GM12878 (cell line): Measurements from ENCODE around the gene TUBA8. TPM values are rescaled to one million over a fixed set of nuclear protein-coding genes. Genes with fewer than 3 reads are reported as not detected.
A peak's percentile ranks its signal among the peaks of the same experiment; 100 is the strongest.

Source experiments
- ATAC-seq: fragments of 200-7000 bp; cut with Tn5 transposase; 3 replicates; pipeline ENCODE4 v1.9.1; 2020; ENCODE audit warnings: mild to moderate bottlenecking, moderate library complexity
- BruUV-seq: library from RNA; stranded (reverse); fragments of 400-500 nt; replicated peaks from 2 replicates; lab custom pipeline; 2021; lab: Mats Ljungman, UMichigan
- CTCF ChIA-PET: fragments of 300-600 bp; sonication (Branson Sonifier 250); formaldehyde crosslinking; extraction: SDS; loops from one replicate; lab custom pipeline; 2021; ENCODE audit warnings: inconsistent platforms; lab: Yijun Ruan, JAX
- POLR2A ChIA-PET: fragments of 350-600 bp; formaldehyde crosslinking; extraction: SDS; loops from one replicate; lab custom pipeline; 2021; ENCODE audit warnings: inconsistent platforms; lab: Charles Lee
- RAD21 ChIA-PET: fragments of 300-600 bp; sonication (Branson Sonifier 250); formaldehyde crosslinking; loops from one replicate; lab custom pipeline; 2023; ENCODE audit warnings: antibody characterized with exemption; ENCODE audit not compliant: unreplicated experiment; lab: Charles Lee
- SMC1A ChIA-PET: fragments of 300-600 bp; sonication (Branson Sonifier 250); formaldehyde crosslinking; loops from one replicate; lab custom pipeline; 2023; ENCODE audit not compliant: unreplicated experiment, uncharacterized antibody; lab: Charles Lee
- DNase-seq: peaks from one replicate; pipeline ENCODE4 v3.0.0-alpha.2; 2011; ENCODE audit warnings: low read depth, low spot score
- FAIRE-seq: peaks from 3 replicates; lab custom pipeline; 2011; peaks lifted over from hg19 to GRCh38; lab: Jason Lieb, UNC
- H2AFZ ChIP-seq: 2 replicates; pipeline ENCODE4 v1.6.0; 2011; ENCODE audit warnings: low read depth, low read length, control low read depth; ENCODE audit not compliant: control insufficient read depth
- H3K27ac ChIP-seq: 2 replicates; pipeline ENCODE4 v1.5.1; 2011; ENCODE audit warnings: control low read depth; ENCODE audit not compliant: control insufficient read depth, insufficient read depth
- H3K27me3 ChIP-seq, 2 experiments: replicated peaks in 1 of 2; 2 replicates each; pipeline versions ENCODE4 v1.6.0 to v1.6.1; 2011; ENCODE audit warnings: low read length in 1 of 2; ENCODE audit not compliant: control insufficient read depth in 2 of 2, insufficient read depth in 2 of 2
- H3K36me3 ChIP-seq, 2 experiments: 2 replicates each; pipeline ENCODE4 v1.5.1; 2011; ENCODE audit warnings: low read length in 1 of 2; ENCODE audit not compliant: control insufficient read depth in 2 of 2, insufficient read depth in 2 of 2
- H3K4me1 ChIP-seq: 2 replicates; pipeline ENCODE4 v1.6.1; 2011; ENCODE audit warnings: mild to moderate bottlenecking, low read length, moderate library complexity, mixed read lengths; ENCODE audit not compliant: control insufficient read depth, insufficient read depth
- H3K4me2 ChIP-seq: 2 replicates; pipeline ENCODE4 v1.6.0; 2011; ENCODE audit warnings: control low read depth; ENCODE audit not compliant: control insufficient read depth, insufficient read depth
- H3K4me3 ChIP-seq: fragments of 200-600 bp; sonication (generic); 2 replicates; pipeline ENCODE4 v1.5.1; 2016
- H3K79me2 ChIP-seq: 2 replicates; pipeline ENCODE4 v1.6.0; 2011; ENCODE audit warnings: low read length; ENCODE audit not compliant: control insufficient read depth, insufficient read depth
- H3K9ac ChIP-seq: 2 replicates; pipeline ENCODE4 v1.8.0; 2011; ENCODE audit warnings: low read length, control low read depth, mixed read lengths; ENCODE audit not compliant: control insufficient read depth, insufficient read depth
- H3K9me3 ChIP-seq: replicated peaks from 3 replicates; pipeline ENCODE4 v1.5.1; 2011; ENCODE audit warnings: mild to moderate bottlenecking, low read length; ENCODE audit not compliant: control insufficient read depth, insufficient read depth
- H4K20me1 ChIP-seq: 2 replicates; pipeline ENCODE4 v1.6.0; 2011; ENCODE audit not compliant: control insufficient read depth, insufficient read depth
- BCL3 ChIP-seq: IDR thresholded peaks from 2 replicates; pipeline ENCODE4 v1.6.1; 2011; ENCODE audit warnings: borderline replicate concordance, low read depth, mild to moderate bottlenecking, moderate library complexity, low read length; ENCODE audit not compliant: insufficient read depth, poor library complexity, severe bottlenecking
- BRCA1 ChIP-seq: IDR thresholded peaks from 2 replicates; pipeline ENCODE4 v1.6.1; 2011; ENCODE audit warnings: low read depth, low read length, improper control_type of control experiment
- JUNB ChIP-seq: IDR thresholded peaks from 2 replicates; pipeline ENCODE4 v1.6.1; 2016; ENCODE audit warnings: antibody characterized with exemption, mild to moderate bottlenecking
- RBBP5 ChIP-seq: fragments of 200-600 bp; sonication (generic); conservative IDR thresholded peaks from 2 replicates; pipeline ENCODE4 v1.6.1; 2016
- RELB ChIP-seq: fragments of 450-650 bp; IDR thresholded peaks from 2 replicates; pipeline ENCODE4 v1.6.1; 2017; ENCODE audit warnings: low read depth, mild to moderate bottlenecking, moderate library complexity
- RUNX3 ChIP-seq: IDR thresholded peaks from 2 replicates; pipeline ENCODE4 v1.6.1; 2012; ENCODE audit warnings: low read length, inconsistent platforms
- SRF ChIP-seq, 2 experiments: IDR thresholded peaks; 2 replicates each; pipeline ENCODE4 v1.6.1; 2011; ENCODE audit warnings: low read depth in 2 of 2, low read length in 2 of 2, mild to moderate bottlenecking in 1 of 2, moderate library complexity in 1 of 2
- STAT3 ChIP-seq: IDR thresholded peaks from 2 replicates; pipeline ENCODE4 v1.6.1; 2011; ENCODE audit warnings: low read depth, low read length, improper control_type of control experiment
- WGBS: methylation state at CpG from one replicate; pipeline ENCODE4 v1.1.6; 2016; ENCODE audit warnings: low lambda C conversion rate; ENCODE audit not compliant: insufficient replicate concordance, insufficient coverage; ENCODE audit errors: missing lambda C conversion rate; 5-methylcytosine and 5-hydroxymethylcytosine counted together
- in situ Hi-C: fragments of 300-500 bp; cut with MboI; formaldehyde crosslinking; loops from 9 replicates; pipeline ENCODE4 v1.14.3; 2018; ENCODE audit warnings: mixed read lengths
- intact Hi-C: fragments of 100-400 bp; cut with micrococcal nuclease; formaldehyde crosslinking; loops from one replicate; pipeline ENCODE4 v1.14.2; 2022; ENCODE audit not compliant: unreplicated experiment
- polyA plus RNA-seq, 11 experiments: library from polyadenylated mRNA; depleted of rRNA in 4 of 11; unstranded in 6 of 11; stranded (reverse) in 5 of 11; fragments of >200 nt; fragmentation: Nextera tagmentation in 4 of 11; fragmentation: Illumina TruSeq in 1 of 11; extraction: Ambion mirVana in 4 of 11; extraction: Trizol in 1 of 11; gene quantifications; 1 replicate in 1 of 11; 2 replicates in 10 of 11; pipeline versions ENCODE4 v1.2.1 to v1.2.3, GENCODE V29; 2011 to 2016; ENCODE audit warnings: inconsistent platforms in 2 of 11, missing spikeins in 2 of 11, low read depth in 1 of 11
- total RNA-seq, 4 experiments: library from RNA; depleted of rRNA in 3 of 4; stranded (reverse); fragments of >200 nt in 3 of 4; fragmentation: Illumina TruSeq in 1 of 4; extraction: Trizol in 1 of 4; gene quantifications; 2 replicates each; pipeline versions ENCODE4 v1.2.1 to v1.2.3, GENCODE V29; 2013 to 2021

TUBA8 gene
- total and polyA plus RNA-seq, 10 of the 15 experiments (the other 5 are each of a cell fraction or from before 2014, with no cell fraction given) = 2.2 to 30.3 (median 21.0) TPM

GRCh38 chr22:18096823-18097222 is 13.8 kb upstream of the TUBA8 start:
- 36% methylated on average over 3 of the region's 3 CpGs for WGBS
- FAIRE-seq (no peak), DNase-seq (no peak), ATAC-seq (peak; percentile 61)
- Histone ChIP-seq H3K79me2 (no peaks in the 10 kb centered on the region; the same call in 1 of the 2 replicates), H3K9ac (no peak overlapping the region), H3K36me3 (no peaks in the 10 kb centered on the region), H3K4me2 (no peak overlapping the region), H3K9me3 (no peaks in the 10 kb centered on the region; the same call in 2 of the 3 replicates), H3K27me3 (no peaks in the 10 kb centered on the region), H3K4me1 (peaks cover 16% of the 10 kb centered on the region), H4K20me1 (no peaks in the 10 kb centered on the region), H3K27ac (peak overlapping the region; percentile 34; the same call in 1 of the 2 replicates), H3K4me3 (no peak overlapping the region), H2AFZ (no peak overlapping the region)
- no TSS peak for BruUV-seq
- TF ChIP-seq BRCA1 (no peak), RELB (no peak), BCL3 (no peak), JUNB (peak; percentile 44), SRF (IDR thresholded peaks at IDR 0.05; ENCODE audit: low read depth in 2 of 2, low read length in 2 of 2) (no peak), RBBP5 (no peak), STAT3 (no peak), RUNX3 (peak; percentile 29; the same call in 1 of the 2 replicates)
- in situ Hi-C loops = no loop called here
- POLR2A ChIA-PET = no interaction called here
- SMC1A ChIA-PET = no interaction called here
- RAD21 ChIA-PET = no interaction called here
- CTCF ChIA-PET = no interaction called here
- intact Hi-C loops = no loop called here
